Activated T-cell treated with anti-CD3 and anti-CD28 coated beads for 24 hours (primary cell): Measurements from ENCODE around the gene CRY2.
"Not testable (repeated sequence)": the region's sequence is repeated elsewhere in the genome, so short reads cannot be mapped to it uniquely, and the experiment has no call there.

Source experiments
- DNase-seq: peaks from one replicate; pipeline ENCODE4 v3.0.0-alpha.2; 2020; ENCODE audit warnings: low read depth

CRY2 gene

GRCh38 chr11:45846974-45847910 is at the start of gene CRY2:
TSS of gene CRY2 (plus strand) at chr11:45847475. CDS start at chr11:45847491, 16 bp downstream.
- peak; percentile 99 for DNase-seq

GRCh38 chr11:45798793-45799441 is 48.4 kb upstream of the CRY2 start:
- no peak for DNase-seq

- no peak for DNase-seq
These were observed 47.7 kb upstream of the CRY2 start for GRCh38 chr11:45799562-45799961.

GRCh38 chr11:45800261-45800660 is 47.0 kb upstream of the CRY2 start:
- DNase-seq = no peak

- DNase-seq = no peak
These were observed 45.5 kb upstream of the CRY2 start for GRCh38 chr11:45801723-45802315.

GRCh38 chr11:45802531-45803317 is 44.6 kb upstream of the CRY2 start:
- no peak for DNase-seq

GRCh38 chr11:45803971-45804760 is 43.1 kb upstream of the CRY2 start:
- peak; percentile 48 for DNase-seq

GRCh38 chr11:45804761-45805304 is 42.4 kb upstream of the CRY2 start, which contains the start of gene SLC35C1:
TSS of gene SLC35C1 (plus strand) at chr11:45805149. CDS start at chr11:45805802, 653 bp downstream.
- DNase-seq = peak; percentile 94

GRCh38 chr11:45805305-45806071 is 41.8 kb upstream of the CRY2 start:
- DNase-seq = no peak

GRCh38 chr11:45806072-45806933 is 41.0 kb upstream of the CRY2 start:
- DNase-seq = no peak

- DNase-seq = no peak
These were observed 40.1 kb upstream of the CRY2 start for GRCh38 chr11:45806937-45807791.

GRCh38 chr11:45807792-45808238 is 39.5 kb upstream of the CRY2 start:
- DNase-seq = no peak

- not testable (repeated sequence) for DNase-seq
These were observed 38.8 kb upstream of the CRY2 start for GRCh38 chr11:45808427-45808826.

- no peak for DNase-seq
These were observed 37.5 kb upstream of the CRY2 start for GRCh38 chr11:45809456-45810395.

GRCh38 chr11:45810431-45811108 is 36.7 kb upstream of the CRY2 start:
- no peak for DNase-seq

- no peak for DNase-seq
These were observed 36.2 kb upstream of the CRY2 start for GRCh38 chr11:45811109-45811435.
